Activated CD8-positive, alpha-beta T cell treated with anti-CD3 and anti-CD28 coated beads for 36 hours (primary cell): Measurements from ENCODE around the gene RABGAP1L. TPM values are rescaled to one million over a fixed set of nuclear protein-coding genes. Genes with fewer than 3 reads are reported as not detected.

Experiments used
- ATAC-seq: fragments of 200-7000 bp; cut with Tn5 transposase; one replicate; pipeline ENCODE4 v1.10.0; 2021; ENCODE audit warnings: mild to moderate bottlenecking, moderate library complexity
- CTCF ChIA-PET: fragments of 350-600 bp; sonication (Branson Sonifier 250); formaldehyde crosslinking; loops from one replicate; lab custom pipeline; 2021; ENCODE audit warnings: antibody characterized with exemption; lab: Charles Lee
- POLR2A ChIA-PET: fragments of 350-600 bp; sonication (Branson Sonifier 250); formaldehyde crosslinking; loops from one replicate; lab custom pipeline; 2021; ENCODE audit warnings: antibody characterized with exemption; lab: Charles Lee
- DNase-seq: peaks from one replicate; pipeline ENCODE4 v3.0.0-alpha.2; 2020
- H3K27ac Mint-ChIP-seq: one replicate; pipeline ENCODE4 v1.8.0; 2021; ENCODE audit warnings: mild to moderate bottlenecking, mixed read lengths
- H3K27me3 Mint-ChIP-seq: one replicate; pipeline ENCODE4 v1.8.0; 2021; ENCODE audit warnings: mixed read lengths
- H3K36me3 Mint-ChIP-seq: one replicate; pipeline ENCODE4 v1.8.0; 2021; ENCODE audit warnings: low read depth, mixed read lengths
- H3K4me1 Mint-ChIP-seq: one replicate; pipeline ENCODE4 v1.8.0; 2021; ENCODE audit warnings: low read depth, mixed read lengths
- H3K4me3 Mint-ChIP-seq: one replicate; pipeline ENCODE4 v1.8.0; 2021; ENCODE audit warnings: mild to moderate bottlenecking, moderate library complexity, mixed read lengths
- H3K9me3 Mint-ChIP-seq: one replicate; pipeline ENCODE4 v1.8.0; 2021; ENCODE audit warnings: mixed read lengths
- CTCF ChIP-seq: fragments of 200-600 bp; IDR thresholded peaks from one replicate; pipeline ENCODE4 v1.8.0; 2022; ENCODE audit warnings: antibody characterized with exemption, mild to moderate bottlenecking
- intact Hi-C: fragments of 100-400 bp; cut with micrococcal nuclease; formaldehyde crosslinking; loops from one replicate; pipeline ENCODE4 v1.10.0; 2022
- total RNA-seq, 2 experiments: library from RNA; stranded (reverse); gene quantifications; one replicate each; pipeline ENCODE4 v1.2.3, GENCODE V29; 2021

Gene RABGAP1L
- total RNA-seq, 2 experiments from 2014 or later, result 26.9 to 29.4 TPM

GRCh38 chr1:174871886-174872285 is 712.6 kb downstream of the RABGAP1L start:
- no peaks in the 10 kb centered on the region for H3K27me3 Mint-ChIP-seq
- H3K4me1 Mint-ChIP-seq, result peaks cover 11% of the 10 kb centered on the region
- peaks cover 13% of the 10 kb centered on the region for H3K36me3 Mint-ChIP-seq
- no peak overlapping the region for H3K27ac Mint-ChIP-seq
- ChIA-PET CTCF (interaction anchor here (0.7 kb wide), 1 partner anchor 939 kb away, joined by 4 read pairs; no protein-coding TSS in a partner anchor), POLR2A (no interaction called here)
- H3K9me3 Mint-ChIP-seq, result peaks cover 6% of the 10 kb centered on the region
- ATAC-seq, result no peak
- intact Hi-C loops, result no loop called here
- DNase-seq, result no peak
- H3K4me3 Mint-ChIP-seq, result no peak overlapping the region
- TF ChIP-seq CTCF, result no peak

GRCh38 chr1:174872615-174873058 is 713.3 kb downstream of the RABGAP1L start:
- no peak for TF ChIP-seq CTCF
- H3K4me3 Mint-ChIP-seq, result no peak overlapping the region
- H3K9me3 Mint-ChIP-seq, result peaks cover 6% of the 10 kb centered on the region
- H3K36me3 Mint-ChIP-seq, result peaks cover 13% of the 10 kb centered on the region
- ATAC-seq (no peak), DNase-seq (no peak)
- ChIA-PET CTCF (no interaction called here), POLR2A (no interaction called here)
- H3K27me3 Mint-ChIP-seq, result no peaks in the 10 kb centered on the region
- peaks cover 15% of the 10 kb centered on the region for H3K4me1 Mint-ChIP-seq
- H3K27ac Mint-ChIP-seq, result no peak overlapping the region
- intact Hi-C loops, result no loop called here

- intact Hi-C loops, result no loop called here
- Mint-ChIP-seq H3K9me3 (peaks cover under 1% of the 10 kb centered on the region), H3K4me1 (peaks cover 15% of the 10 kb centered on the region), H3K36me3 (peaks cover 3% of the 10 kb centered on the region), H3K27me3 (no peaks in the 10 kb centered on the region), H3K27ac (no peak overlapping the region), H3K4me3 (peak overlapping the region; percentile 15)
- ATAC-seq, result no peak
- no peak for DNase-seq
- POLR2A ChIA-PET, result no interaction called here
- TF ChIP-seq CTCF, result no peak
- CTCF ChIA-PET, result no interaction called here
Measured at GRCh38 chr1:174874331-174875053, 715.2 kb downstream of the RABGAP1L start.

GRCh38 chr1:174875306-174875705 is 716.0 kb downstream of the RABGAP1L start:
- H3K36me3 Mint-ChIP-seq, result no peaks in the 10 kb centered on the region
- ATAC-seq (no peak), DNase-seq (no peak)
- no peak for TF ChIP-seq CTCF
- intact Hi-C loops, result no loop called here
- POLR2A ChIA-PET, result interaction anchor here (2.2 kb wide), 1 partner anchor 76 kb away, joined by 8 read pairs; no protein-coding TSS in a partner anchor
- CTCF ChIA-PET, result no interaction called here
- peaks cover 15% of the 10 kb centered on the region for H3K4me1 Mint-ChIP-seq
- H3K27ac Mint-ChIP-seq, result no peak overlapping the region
- H3K9me3 Mint-ChIP-seq, result no peaks in the 10 kb centered on the region
- no peaks in the 10 kb centered on the region for H3K27me3 Mint-ChIP-seq
- no peak overlapping the region for H3K4me3 Mint-ChIP-seq

- no peak overlapping the region for H3K4me3 Mint-ChIP-seq
- no peak overlapping the region for H3K27ac Mint-ChIP-seq
Measured at GRCh38 chr1:174877208-174877673, 717.9 kb downstream of the RABGAP1L start.

More at GRCh38 chr1:174877208-174877673, 717.9 kb downstream of the RABGAP1L start:
- Mint-ChIP-seq H3K27me3 (no peaks in the 10 kb centered on the region), H3K4me1 (peaks cover 9% of the 10 kb centered on the region), H3K36me3 (no peaks in the 10 kb centered on the region), H3K9me3 (no peaks in the 10 kb centered on the region)
- ATAC-seq (no peak), DNase-seq (no peak)
- ChIA-PET CTCF (interaction anchor here (0.7 kb wide), 1 partner anchor 853 kb away, joined by 4 read pairs; no protein-coding TSS in a partner anchor), POLR2A (interaction anchor here (2.2 kb wide), 1 partner anchor 78 kb away, joined by 8 read pairs; no protein-coding TSS in a partner anchor)
- no peak for TF ChIP-seq CTCF
- intact Hi-C loops, result no loop called here
